Activated CD8-positive, alpha-beta memory T cell treated with anti-CD3 and anti-CD28 coated beads, Interleukin-2, amount 50 U/mL, for 24 hours (primary cell): ENCODE data around the gene CCL22.
"Not testable (repeated sequence)": the region's sequence is repeated elsewhere in the genome, so short reads cannot be mapped to it uniquely, and the experiment has no call there.

Experiments
- DNase-seq: peaks from one replicate; pipeline ENCODE4 v3.0.0-alpha.2; 2020; ENCODE audit errors: extremely low read depth

CCL22 gene

GRCh38 chr16:57394444-57394843 lies 35.9 kb downstream of the CCL22 start:
- DNase-seq: no peak

DNA sequence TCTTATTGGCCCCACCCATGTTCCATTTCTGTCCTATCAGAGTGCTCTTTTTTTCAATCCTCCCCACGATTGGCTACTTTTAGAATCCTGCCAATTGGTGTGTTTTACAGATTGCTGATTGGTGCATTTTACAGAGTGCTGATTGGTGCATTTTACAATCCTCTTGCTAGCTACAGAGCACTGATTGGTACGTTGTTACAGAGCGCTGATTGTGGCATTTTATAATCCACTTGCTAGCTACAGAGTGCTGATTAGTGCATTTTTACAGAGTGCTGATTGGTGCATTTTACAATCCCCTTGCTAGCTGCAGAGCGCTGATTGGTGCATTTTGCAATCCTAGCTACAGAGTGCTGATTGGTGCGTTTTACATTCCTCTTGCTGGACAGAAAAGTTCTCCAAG lies 36.4 kb downstream of the CCL22 start:
- DNase-seq: no peak

DNA sequence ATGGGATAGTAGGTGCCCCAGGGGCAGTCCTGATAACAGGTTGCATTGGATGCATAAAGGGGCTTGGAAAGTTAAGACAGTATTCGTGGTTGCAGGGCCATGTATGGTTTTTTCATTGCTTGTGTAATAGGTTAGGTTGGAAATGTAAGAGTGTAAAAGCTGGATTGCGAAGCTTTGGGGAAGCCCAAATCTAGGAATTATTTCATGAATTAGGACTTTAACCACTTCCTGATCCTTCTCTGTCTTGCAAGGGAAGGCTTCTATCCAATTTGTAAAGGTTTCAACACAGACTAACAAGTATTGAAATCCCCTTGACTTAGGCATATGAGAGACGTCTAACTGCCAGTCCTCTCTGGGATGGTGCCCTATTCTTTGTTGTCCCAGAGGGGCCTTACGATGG lies 38.2 kb downstream of the CCL22 start:
- no peak for DNase-seq

DNA sequence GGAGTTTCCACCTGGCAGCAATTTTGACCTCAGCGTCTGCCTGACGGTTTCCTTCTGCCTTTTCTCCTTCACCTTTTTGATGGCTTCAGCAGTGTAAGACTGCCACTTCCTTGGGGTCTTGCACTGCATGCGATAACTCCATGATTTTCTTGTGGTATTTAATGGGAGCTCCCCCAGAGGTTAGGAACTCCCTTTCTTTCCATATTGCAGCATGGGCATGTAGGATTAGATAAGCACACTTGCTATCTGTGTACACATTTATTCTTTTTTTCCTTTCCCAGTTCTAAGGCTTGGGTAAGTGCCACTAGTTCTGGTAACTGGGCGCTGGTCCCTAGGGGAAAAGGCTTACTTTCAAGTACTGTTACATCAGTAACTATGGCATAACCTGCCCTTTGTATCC lies 38.9 kb downstream of the CCL22 start:
- not testable (repeated sequence) for DNase-seq

DNA sequence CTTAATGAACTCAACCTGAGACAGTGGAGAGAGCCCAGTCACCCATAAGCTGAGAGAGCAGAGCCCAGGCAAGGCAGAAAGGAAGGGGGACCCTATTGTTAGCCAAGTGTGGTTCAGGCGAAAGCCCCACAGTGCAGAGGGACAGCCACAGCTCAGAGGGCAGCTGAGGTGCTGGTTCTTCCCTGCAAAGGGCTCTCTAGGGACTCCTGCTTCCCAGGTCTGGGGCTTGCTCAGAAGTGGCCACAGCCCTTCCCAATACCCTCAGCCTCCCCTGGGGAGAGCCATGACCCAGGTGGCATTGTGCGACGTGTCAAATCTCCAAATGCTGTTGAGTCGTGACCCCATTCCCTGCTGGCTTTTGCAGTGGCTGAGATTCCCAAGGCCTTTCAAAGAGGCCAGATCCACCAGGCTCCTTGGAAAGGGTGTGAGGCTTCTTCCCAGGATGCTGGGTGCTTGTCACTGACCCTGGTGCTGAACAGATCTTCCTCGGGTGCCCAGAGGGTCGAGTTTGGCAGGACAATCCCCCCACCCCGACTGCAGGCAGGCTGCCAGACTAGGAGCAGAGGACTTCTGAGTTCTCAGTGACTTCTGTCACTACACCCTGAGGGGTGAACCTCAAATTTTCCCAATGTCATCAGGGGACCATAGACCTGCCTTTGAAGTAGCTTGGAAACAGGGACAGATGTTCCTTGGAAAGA lies 43.5 kb downstream of the CCL22 start:
- no peak for DNase-seq

DNA sequence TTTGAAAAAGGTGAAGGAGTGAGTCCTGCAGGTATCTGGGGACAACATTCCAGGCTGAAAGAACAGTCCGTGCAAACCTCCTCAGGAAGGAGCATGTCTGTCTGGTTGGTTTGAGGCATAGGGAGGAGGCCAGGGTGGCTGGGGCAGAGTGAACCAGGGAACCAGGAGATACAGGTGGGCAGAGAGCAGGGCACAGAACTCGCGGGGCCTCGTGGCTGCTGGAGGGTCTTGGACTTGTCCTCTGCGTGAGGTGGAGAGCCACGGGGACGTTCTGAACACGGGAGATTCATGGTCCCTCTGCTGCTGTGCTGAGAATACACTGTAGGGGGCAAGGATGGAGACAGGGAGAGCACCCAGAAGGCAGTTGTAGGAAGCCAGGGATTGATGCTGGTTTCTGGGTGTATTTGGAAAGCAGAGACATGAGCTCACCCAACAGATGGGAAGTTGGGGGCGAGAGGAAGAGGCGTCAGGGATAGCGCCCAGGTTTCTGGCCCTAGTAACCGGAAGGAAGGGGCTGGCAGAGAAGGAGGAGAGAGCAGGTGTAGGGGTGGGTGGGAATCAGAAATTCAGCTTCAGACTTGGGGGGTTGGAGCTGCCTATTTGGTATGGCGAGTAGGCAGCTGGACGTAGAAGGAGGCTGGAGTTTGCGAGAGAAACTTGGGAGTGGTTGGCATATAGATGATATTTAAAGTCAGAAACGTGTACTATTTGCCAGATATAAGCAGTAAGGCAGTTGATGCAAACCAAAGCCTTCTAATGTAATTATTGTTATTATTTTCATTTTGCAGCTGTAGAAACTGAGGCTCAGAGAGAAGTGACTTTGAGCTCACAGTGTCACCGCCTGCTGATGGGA lies 45.6 kb downstream of the CCL22 start, which contains the start of gene CCL17:
TSS of gene CCL17 (plus strand) at position 803 of the 853 bp plus-strand sequence. CDS start 9,166 bp downstream, outside the sequence.
- DNase-seq: no peak

DNA sequence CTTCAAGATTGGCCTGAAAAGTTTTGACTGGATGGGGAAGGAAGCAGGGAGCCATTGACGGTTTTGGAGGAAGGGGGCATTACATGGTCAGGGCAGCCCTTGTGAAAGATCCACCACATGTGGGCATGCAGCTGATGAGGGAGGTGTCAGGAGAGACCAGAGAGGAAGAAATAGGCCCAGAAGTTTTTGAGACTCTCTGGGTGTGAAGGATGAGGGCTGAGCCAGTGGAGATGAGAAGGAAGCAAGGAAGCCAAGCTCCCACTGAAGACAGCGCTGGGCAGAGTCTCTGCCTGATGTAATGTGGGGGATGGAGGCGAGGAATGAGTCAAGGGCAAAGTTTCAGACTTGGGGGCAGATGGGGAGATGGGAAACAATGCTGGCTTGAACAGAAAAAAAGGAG lies 46.5 kb downstream of the CCL22 start:
- DNase-seq: no peak

- no peak for DNase-seq
These were observed 48.3 kb downstream of the CCL22 start for GRCh38 chr16:57406881-57407280.

- no peak for DNase-seq
These were observed 49.2 kb downstream of the CCL22 start for GRCh38 chr16:57407521-57408353.

GRCh38 chr16:57409065-57409464 lies 50.5 kb downstream of the CCL22 start:
- DNase-seq: no peak

DNA sequence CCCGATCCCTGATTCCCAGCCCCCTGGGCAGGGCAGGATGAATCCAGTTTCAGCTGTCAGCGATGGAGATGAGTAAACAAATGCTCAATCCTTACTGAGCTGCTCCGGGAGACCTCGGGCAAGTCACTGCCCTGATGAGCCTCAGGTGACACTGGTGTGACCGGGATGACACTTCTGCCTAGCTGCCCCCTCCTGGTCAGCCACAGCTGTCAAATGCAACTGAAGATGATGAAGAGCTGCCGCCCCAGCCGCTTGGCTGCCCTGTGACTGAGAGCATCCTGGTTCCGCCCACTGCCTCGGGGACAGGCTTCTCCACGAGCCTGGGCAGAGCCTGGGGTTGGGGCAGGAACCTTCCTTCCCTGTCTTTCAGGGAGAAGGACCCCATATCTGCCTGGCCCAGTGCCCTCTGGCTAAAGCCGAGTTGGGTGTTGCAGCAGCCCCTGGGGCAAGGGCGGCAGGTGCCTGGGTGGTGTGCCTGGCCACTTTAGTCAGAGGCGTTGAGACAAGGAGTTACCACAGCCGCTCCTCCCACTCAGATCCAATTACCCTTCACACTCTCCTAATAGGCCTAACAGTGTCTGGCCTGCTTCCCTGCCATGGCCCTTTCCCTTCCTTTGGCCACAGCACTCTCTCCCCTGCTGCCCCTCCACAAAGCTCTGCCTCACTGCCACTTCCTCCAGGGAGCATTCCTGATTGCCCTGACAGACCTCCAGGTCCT lies 51.4 kb downstream of the CCL22 start:
- no peak for DNase-seq

DNA sequence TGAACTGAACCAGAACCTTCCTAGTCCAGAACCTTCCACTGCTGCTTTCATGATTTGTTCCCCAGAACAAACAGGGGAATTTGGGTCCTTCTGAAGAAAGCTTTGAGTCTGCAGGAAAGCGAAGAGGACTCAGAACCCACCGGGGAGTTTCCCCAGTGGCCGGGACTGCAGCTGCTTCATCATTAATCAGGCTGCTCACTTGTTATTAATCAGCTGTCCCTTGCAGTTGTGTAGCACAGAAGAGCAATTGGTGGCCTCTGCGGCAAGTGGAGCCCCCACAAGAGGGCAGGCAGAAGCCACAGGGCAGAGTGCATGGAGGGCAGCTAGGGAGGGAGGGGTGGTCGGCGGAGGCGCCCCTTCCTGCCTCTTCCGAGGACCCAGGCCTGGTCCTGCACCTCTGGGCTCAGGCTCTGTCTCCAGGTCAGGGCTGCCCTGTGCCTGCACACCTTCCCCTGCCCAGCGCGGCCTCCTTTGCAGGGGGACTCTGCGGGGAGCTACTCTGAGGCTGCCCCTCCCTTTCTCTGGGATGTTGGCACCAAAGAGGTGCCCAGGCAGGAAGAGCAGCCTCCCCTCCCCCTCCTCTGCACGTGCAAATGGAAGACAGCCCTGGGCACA lies 52.9 kb downstream of the CCL22 start:
- DNase-seq: no peak

DNA sequence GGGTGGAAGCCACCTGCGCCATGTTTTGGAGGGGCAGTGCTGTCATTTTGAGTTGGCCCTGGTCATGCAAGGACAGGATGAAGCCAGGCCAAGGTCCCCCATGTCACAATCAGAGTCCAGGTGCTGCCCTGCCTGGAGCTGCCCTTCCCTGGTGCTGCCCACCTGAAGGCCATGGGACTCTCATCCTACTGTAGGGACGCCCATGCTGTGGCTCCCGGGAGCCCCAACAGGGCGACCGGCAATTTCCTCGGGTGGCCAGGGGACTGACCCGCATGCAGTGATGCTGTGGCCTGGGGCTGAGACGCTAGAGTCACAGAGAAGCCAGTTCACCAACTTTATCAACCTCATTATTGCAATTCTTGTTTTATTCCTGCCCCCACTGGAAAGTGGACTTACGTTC lies 54.0 kb downstream of the CCL22 start:
- DNase-seq: no peak

GRCh38 chr16:57413301-57413730 lies 54.7 kb downstream of the CCL22 start:
- no peak for DNase-seq

- no peak for DNase-seq
These were observed 55.1 kb downstream of the CCL22 start for GRCh38 chr16:57413733-57414132.
